ENCODE data around the gene PHOSPHO1.

PHOSPHO1 gene

GRCh38 chr17:49249292-49249794 is 18.8 kb upstream of the PHOSPHO1 start:
- intact Hi-C loops (cut with DNase I), result no loop called here
- peak in 6 of 42 donors; percentile 9 to 39 (median 25) for DNase-seq

GRCh38 chr17:49247944-49248343 is 17.4 kb upstream of the PHOSPHO1 start:
- intact Hi-C loops (cut with DNase I), result no loop called here
- no peak for DNase-seq

GRCh38 chr17:49244839-49245238 is 14.3 kb upstream of the PHOSPHO1 start:
- intact Hi-C loops (cut with DNase I), result no loop called here
- no peak for DNase-seq

- intact Hi-C loops (cut with DNase I), result no loop called here
Observed at GRCh38 chr17:49242813-49243212, 12.2 kb upstream of the PHOSPHO1 start.

GRCh38 chr17:49241692-49242397 is 11.3 kb upstream of the PHOSPHO1 start:
- intact Hi-C loops (cut with DNase I), result no loop called here
- DNase-seq, result no peak

More at GRCh38 chr17:49242813-49243212, 12.2 kb upstream of the PHOSPHO1 start:
- DNase-seq, result no peak

- DNase-seq, result no peak
- intact Hi-C loops (cut with DNase I), result no loop called here
Observed at GRCh38 chr17:49241040-49241439, 10.5 kb upstream of the PHOSPHO1 start.

GRCh38 chr17:49240619-49241018 is 10.0 kb upstream of the PHOSPHO1 start:
- DNase-seq, result no peak
- intact Hi-C loops (cut with DNase I), result no loop called here

GRCh38 chr17:49239963-49240362 is 9.4 kb upstream of the PHOSPHO1 start:
- intact Hi-C loops (cut with DNase I), result no loop called here
- DNase-seq, result no peak

- no peak for DNase-seq
- intact Hi-C loops (cut with DNase I), result no loop called here
Observed at GRCh38 chr17:49235896-49236295, 5.3 kb upstream of the PHOSPHO1 start.

- DNase-seq, result no peak
- intact Hi-C loops (cut with DNase I), result no loop called here
Observed at GRCh38 chr17:49234509-49235080, 4.0 kb upstream of the PHOSPHO1 start.

- DNase-seq, result no peak
- intact Hi-C loops (cut with DNase I), result no loop called here
Observed at GRCh38 chr17:49231563-49231894, 942 bp upstream of the PHOSPHO1 start.

- peak in 4 of 42 donors; percentile 13 to 27 (median 20) for DNase-seq
- intact Hi-C loops (cut with DNase I), result loop anchor here (5.0 to 10.0 kb wide), 2 partner anchors 38 to 55 kb away; no protein-coding TSS in a partner anchor
Observed at GRCh38 chr17:49229805-49230600, 584 bp downstream of the PHOSPHO1 start.

- intact Hi-C loops (cut with DNase I), result loop anchor here (5.0 to 10.0 kb wide), 2 partner anchors 37 to 54 kb away; no protein-coding TSS in a partner anchor
Observed at GRCh38 chr17:49229076-49229804, 1.3 kb downstream of the PHOSPHO1 start.

GRCh38 chr17:49227436-49228261 is 2.9 kb downstream of the PHOSPHO1 start:
- DNase-seq, result peak; percentile 67 to 90 (median 83)
- intact Hi-C loops (cut with DNase I), result loop anchor here (5.0 to 10.0 kb wide), 2 partner anchors 35 to 53 kb away; no protein-coding TSS in a partner anchor

More at GRCh38 chr17:49229076-49229804, 1.3 kb downstream of the PHOSPHO1 start:
- DNase-seq, result no peak

- no peak for DNase-seq
- intact Hi-C loops (cut with DNase I), result loop anchor here (5.0 to 10.0 kb wide), 2 partner anchors 35 to 52 kb away; no protein-coding TSS in a partner anchor
Observed at GRCh38 chr17:49226771-49227435, 3.7 kb downstream of the PHOSPHO1 start.

GRCh38 chr17:49225554-49226236 is 4.9 kb downstream of the PHOSPHO1 start:
- DNase-seq, result no peak
- intact Hi-C loops (cut with DNase I), result loop anchor here (5.0 to 10.0 kb wide), 2 partner anchors 33 to 51 kb away; no protein-coding TSS in a partner anchor

- no peak for DNase-seq
- intact Hi-C loops (cut with DNase I), result loop anchor here (5.0 to 10.0 kb wide), 2 partner anchors 33 to 50 kb away; no protein-coding TSS in a partner anchor
Observed at GRCh38 chr17:49224997-49225337, 5.6 kb downstream of the PHOSPHO1 start.

Data from head of caudate nucleus (tissue), 42 donors.